WTC11 (cell line): ENCODE data around the gene UBE2J2.

Experiments
- CBFB ChIP-seq: sonication (generic); formaldehyde crosslinking; IDR thresholded peaks from 2 replicates; pipeline ENCODE4 v1.8.1; 2022; ENCODE audit warnings: mild to moderate bottlenecking, low read depth, missing genetic modification reagents
- CTCF ChIP-seq: fragments of 200-600 bp; IDR thresholded peaks from 2 replicates; pipeline ENCODE4 v1.8.0; 2022; ENCODE audit warnings: antibody characterized with exemption
- JAZF1 ChIP-seq: fragments of 250-450 bp; sonication (Bioruptor Pico); IDR thresholded peaks from 2 replicates; pipeline ENCODE4 v1.9.0; 2021; ENCODE audit warnings: moderate library complexity, mild to moderate bottlenecking, inconsistent platforms
- NFYB ChIP-seq: sonication (generic); formaldehyde crosslinking; conservative IDR thresholded peaks from 2 replicates; pipeline ENCODE4 v1.8.0; 2022; ENCODE audit warnings: low read depth, missing genetic modification reagents
- SOX15 ChIP-seq: fragments of 250-450 bp; sonication (Bioruptor Pico); IDR thresholded peaks from 2 replicates; pipeline ENCODE4 v1.9.0; 2021; ENCODE audit warnings: mild to moderate bottlenecking
- TF ChIP-seq, protein P1 (sequence below): sonication (generic); formaldehyde crosslinking; IDR thresholded peaks from 2 replicates; pipeline ENCODE4 v1.8.0; 2023; ENCODE audit warnings: missing genetic modification reagents, mild to moderate bottlenecking, borderline replicate concordance
- TF ChIP-seq, protein P2 (sequence below): sonication (generic); formaldehyde crosslinking; IDR thresholded peaks from 2 replicates; pipeline ENCODE4 v1.8.1; 2022; ENCODE audit warnings: low read depth, mild to moderate bottlenecking, moderate library complexity, missing genetic modification reagents, borderline replicate concordance

DNA sequence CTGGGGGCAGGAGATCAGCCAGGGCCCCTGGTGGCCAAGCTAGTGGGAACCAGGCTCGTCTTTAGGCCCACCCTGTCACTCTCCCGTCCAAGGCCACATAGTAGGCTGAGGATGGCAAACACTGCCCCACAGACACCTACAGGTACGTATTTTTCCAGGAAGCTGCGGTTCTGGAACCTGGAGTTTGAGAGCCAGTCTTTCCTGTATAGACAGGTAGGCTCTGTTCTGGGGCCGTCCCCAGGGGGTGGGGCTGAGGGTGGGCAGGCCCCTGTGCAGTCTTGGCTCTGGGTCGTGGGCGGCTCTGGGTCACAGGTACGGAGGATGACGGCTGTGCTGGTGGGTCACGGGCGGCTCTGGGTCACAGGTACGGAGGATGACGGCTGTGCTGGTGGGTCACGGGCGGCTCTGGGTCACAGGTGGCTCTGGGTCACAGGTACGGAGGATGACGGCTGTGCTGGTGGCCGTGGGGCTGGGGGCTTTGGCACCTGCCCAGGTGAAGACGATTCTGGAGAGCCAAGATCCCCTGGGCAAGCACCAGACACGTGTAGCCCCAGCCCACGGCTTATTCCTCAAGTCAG, 36.9 kb upstream of the UBE2J2 start:
- TF ChIP-seq SOX15 (CRISPR knock-in tag) (no peak), JAZF1 (CRISPR knock-in tag) (no peak), CTCF (no peak), CBFB (CRISPR knock-in tag) (no peak), NFYB (CRISPR knock-in tag) (no peak)
- TF ChIP-seq, protein P1, sequence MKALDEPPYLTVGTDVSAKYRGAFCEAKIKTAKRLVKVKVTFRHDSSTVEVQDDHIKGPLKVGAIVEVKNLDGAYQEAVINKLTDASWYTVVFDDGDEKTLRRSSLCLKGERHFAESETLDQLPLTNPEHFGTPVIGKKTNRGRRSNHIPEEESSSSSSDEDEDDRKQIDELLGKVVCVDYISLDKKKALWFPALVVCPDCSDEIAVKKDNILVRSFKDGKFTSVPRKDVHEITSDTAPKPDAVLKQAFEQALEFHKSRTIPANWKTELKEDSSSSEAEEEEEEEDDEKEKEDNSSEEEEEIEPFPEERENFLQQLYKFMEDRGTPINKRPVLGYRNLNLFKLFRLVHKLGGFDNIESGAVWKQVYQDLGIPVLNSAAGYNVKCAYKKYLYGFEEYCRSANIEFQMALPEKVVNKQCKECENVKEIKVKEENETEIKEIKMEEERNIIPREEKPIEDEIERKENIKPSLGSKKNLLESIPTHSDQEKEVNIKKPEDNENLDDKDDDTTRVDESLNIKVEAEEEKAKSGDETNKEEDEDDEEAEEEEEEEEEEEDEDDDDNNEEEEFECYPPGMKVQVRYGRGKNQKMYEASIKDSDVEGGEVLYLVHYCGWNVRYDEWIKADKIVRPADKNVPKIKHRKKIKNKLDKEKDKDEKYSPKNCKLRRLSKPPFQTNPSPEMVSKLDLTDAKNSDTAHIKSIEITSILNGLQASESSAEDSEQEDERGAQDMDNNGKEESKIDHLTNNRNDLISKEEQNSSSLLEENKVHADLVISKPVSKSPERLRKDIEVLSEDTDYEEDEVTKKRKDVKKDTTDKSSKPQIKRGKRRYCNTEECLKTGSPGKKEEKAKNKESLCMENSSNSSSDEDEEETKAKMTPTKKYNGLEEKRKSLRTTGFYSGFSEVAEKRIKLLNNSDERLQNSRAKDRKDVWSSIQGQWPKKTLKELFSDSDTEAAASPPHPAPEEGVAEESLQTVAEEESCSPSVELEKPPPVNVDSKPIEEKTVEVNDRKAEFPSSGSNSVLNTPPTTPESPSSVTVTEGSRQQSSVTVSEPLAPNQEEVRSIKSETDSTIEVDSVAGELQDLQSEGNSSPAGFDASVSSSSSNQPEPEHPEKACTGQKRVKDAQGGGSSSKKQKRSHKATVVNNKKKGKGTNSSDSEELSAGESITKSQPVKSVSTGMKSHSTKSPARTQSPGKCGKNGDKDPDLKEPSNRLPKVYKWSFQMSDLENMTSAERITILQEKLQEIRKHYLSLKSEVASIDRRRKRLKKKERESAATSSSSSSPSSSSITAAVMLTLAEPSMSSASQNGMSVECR, result no peak
- TF ChIP-seq, protein P2, sequence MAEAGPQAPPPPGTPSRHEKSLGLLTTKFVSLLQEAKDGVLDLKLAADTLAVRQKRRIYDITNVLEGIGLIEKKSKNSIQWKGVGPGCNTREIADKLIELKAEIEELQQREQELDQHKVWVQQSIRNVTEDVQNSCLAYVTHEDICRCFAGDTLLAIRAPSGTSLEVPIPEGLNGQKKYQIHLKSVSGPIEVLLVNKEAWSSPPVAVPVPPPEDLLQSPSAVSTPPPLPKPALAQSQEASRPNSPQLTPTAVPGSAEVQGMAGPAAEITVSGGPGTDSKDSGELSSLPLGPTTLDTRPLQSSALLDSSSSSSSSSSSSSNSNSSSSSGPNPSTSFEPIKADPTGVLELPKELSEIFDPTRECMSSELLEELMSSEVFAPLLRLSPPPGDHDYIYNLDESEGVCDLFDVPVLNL, result no peak
